ENCODE results near the gene GOLGA1.

- TF ChIP-seq, protein P1, sequence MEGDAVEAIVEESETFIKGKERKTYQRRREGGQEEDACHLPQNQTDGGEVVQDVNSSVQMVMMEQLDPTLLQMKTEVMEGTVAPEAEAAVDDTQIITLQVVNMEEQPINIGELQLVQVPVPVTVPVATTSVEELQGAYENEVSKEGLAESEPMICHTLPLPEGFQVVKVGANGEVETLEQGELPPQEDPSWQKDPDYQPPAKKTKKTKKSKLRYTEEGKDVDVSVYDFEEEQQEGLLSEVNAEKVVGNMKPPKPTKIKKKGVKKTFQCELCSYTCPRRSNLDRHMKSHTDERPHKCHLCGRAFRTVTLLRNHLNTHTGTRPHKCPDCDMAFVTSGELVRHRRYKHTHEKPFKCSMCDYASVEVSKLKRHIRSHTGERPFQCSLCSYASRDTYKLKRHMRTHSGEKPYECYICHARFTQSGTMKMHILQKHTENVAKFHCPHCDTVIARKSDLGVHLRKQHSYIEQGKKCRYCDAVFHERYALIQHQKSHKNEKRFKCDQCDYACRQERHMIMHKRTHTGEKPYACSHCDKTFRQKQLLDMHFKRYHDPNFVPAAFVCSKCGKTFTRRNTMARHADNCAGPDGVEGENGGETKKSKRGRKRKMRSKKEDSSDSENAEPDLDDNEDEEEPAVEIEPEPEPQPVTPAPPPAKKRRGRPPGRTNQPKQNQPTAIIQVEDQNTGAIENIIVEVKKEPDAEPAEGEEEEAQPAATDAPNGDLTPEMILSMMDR (optimal IDR thresholded peaks at IDR 0.05 in 1 of 3, IDR thresholded peaks at IDR 0.05 in 1 of 3, conservative IDR thresholded peaks at IDR 0.05 in 1 of 3; ENCODE audit: extremely low read depth in 1 of 3, insufficient read depth in 2 of 3, low read length in 3 of 3) = no peak
- TF ChIP-seq EZH2 (IDR thresholded peaks at IDR 0.05; ENCODE audit: low read length) = no peak
Observed at GRCh38 chr9:124860582-124861341, 80.1 kb downstream of the GOLGA1 start.
